HG02852 (cell line): ENCODE results near the gene XBP1.
"Not testable (repeated sequence)": the region's sequence is repeated elsewhere in the genome, so short reads cannot be mapped to it uniquely, and the experiment has no call there.

Experiments
- ATAC-seq: cut with Tn5 transposase; IDR thresholded peaks from one replicate; pipeline ENCODE4 v1.9.1; 2021; ENCODE audit warnings: mild to moderate bottlenecking, moderate library complexity; ENCODE audit not compliant: unreplicated experiment

XBP1 gene

DNA sequence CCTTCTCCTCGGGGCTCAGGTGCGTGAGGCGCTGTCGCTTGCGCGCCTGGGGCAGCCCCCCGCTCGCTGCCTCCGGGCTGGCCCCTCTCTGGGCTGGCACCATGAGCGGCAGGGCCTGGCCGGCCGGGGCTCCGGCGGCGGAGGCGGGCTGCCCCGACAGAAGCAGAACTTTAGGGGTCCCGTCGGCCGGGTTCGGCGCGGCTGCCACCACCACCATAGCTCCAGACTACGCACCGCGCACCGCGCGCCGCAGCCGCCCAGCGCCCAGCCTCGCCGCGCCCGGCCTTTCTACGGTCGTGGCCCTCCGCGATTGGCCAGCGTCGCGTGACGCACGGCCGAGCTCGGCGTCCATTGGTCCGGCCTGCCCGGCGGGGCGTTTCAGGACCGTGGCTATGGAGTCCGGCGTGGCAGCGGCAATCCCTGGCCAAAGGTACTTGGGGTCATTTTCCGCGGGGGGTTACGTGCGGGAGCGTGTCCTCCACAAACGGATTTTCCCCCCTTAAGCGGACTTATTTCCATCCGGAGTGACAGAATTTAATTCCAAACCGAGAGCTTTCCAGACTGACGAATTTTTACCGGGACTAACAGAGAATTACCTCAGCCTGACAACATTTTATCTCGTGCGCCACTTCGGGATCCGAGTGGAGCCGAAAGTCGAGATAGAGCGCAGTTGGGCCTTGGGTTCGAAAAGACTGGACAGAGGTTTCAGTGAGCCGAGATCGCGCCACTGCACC, at the start of gene XBP1:
Gene XBP1, minus strand, starts transcription at position 262 of the 734 bp plus-strand sequence.
- peak; percentile 89 for ATAC-seq

- ATAC-seq = no peak
Measured at GRCh38 chr22:28846994-28847393, 46.6 kb upstream of the XBP1 start.

GRCh38 chr22:28844277-28844676, 43.9 kb upstream of the XBP1 start:
- not testable (repeated sequence) for ATAC-seq

- ATAC-seq = no peak
Measured at GRCh38 chr22:28843633-28844032, 43.3 kb upstream of the XBP1 start.

GRCh38 chr22:28841111-28841510, 40.7 kb upstream of the XBP1 start:
- no peak for ATAC-seq

GRCh38 chr22:28838971-28839370, 38.6 kb upstream of the XBP1 start:
- ATAC-seq = no peak

DNA sequence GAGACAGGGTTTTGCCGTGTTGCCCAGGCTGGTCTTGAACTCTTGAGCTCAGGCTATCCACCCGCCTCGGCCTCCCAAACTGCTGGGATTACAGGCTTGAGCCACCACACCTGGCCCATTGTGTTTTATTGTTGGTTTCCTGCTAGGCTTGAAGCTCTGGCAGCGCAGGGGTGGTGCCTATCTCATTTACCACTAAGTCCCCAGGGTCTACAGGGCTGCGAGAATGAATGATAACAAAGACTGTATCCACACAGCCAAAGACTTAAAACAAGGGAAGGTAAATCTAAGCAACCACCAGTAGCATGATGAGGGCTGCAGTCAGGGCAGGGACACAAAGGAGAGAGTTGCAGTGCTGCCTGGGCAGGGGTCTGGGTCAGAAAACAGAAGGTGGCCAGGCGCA, 37.3 kb upstream of the XBP1 start:
- no peak for ATAC-seq

DNA sequence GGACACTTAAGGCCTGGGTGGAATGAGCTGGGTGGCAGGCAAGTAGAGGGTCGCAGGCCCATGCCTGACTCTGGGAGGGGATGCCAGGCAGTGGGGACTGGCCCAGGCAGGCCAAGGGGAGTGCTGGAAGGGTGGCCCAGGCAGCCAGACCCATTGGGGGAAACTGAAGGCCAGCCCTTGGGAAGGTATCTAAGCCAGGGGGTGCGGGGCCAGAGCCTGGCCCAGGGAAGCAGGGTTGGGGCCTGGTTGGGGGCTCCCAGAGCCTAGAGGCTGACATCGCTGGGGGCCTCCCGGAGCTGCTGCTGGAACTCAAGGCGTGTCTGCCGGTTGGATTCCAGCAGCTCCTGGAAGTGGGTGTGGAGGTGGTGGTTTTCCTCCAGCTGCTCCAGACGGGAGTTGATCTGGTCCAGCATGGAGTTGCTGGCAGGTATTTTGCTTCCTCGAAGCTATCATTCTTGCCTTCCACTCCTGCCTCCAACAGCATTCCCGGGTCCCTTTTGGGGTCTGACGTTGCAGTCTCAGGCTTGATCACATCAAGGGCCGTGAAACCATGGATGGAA, 35.3 kb upstream of the XBP1 start:
- ATAC-seq = no peak

DNA sequence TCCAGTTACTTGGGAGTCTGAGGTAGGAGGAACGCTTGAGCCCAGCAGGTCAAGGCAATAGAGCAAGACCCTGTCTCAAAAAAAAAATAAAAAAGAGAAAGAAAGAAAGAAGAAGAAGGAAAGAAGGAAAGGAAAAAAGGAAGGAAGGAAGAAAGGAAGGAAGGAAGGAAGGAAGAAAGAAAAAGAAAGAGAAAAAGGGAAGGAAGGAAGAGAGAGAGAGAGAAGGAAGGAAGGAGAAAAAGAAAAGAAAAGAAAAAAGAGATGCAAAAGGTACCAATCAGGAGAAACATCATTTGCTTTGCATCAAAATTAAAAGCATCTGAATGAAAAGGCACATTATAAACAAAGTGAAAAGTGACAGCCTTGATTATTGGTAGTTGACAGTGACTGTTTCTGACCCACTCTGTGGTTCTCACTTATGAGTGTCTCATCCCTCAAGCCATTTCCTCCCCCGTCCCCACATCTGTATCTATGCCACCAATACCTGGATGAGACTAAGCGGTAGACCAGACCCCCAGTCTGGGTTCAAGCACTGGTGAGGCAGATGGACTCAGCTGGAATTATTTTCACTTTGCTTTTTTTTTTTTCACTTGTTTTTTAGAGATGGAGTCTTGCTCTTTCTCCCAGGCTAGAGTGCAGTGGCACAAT, 33.0 kb upstream of the XBP1 start:
- ATAC-seq = no peak

- no peak for ATAC-seq
Measured at GRCh38 chr22:28832731-28833130, 32.4 kb upstream of the XBP1 start.

DNA sequence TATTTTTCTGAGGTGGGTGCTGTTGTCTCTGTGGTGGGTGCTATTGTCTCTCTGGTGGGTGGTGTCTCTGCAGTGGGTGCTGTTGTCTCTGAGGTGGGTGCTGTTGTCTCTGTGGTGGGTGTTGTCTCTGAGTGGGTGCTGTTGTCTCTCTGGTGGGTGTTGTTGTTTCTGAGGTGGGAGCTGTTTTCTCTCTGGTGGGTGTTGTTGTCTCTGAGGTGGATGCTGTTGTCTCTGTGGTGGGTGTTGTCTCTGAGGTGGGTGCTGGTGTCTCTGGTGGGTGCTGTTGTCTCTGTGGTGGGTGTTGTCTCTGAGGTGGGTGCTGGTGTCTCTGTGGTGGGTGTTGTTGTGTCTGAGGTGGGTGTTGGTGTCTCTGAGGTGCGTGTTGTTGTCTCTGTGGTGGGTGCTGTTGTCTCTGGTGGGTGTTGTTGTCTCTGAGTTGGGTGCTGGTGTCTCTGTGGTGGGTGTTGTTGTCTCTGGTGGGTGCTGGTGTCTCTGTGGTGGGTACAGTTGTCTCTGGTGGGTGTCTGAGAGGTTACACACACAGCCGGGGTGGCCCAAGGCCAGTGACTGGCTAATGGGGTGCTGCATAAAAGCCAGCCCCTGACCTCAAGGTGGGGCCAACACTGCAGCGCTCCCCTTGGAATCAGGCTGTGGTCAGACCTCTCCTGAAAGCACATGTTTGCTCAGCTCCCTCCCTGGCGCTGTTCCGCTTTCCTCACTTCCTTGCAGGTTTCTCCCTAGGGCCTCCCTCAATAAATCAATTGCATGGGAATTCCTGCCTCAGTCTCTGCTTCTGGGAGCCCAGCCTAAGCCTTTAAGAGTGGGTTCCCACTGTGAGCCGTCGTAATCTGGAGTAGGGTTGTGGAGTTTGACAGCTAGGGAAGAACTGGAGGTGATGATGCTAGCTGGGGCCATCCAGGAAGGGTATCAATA, 31.0 kb upstream of the XBP1 start:
- ATAC-seq = no peak

DNA sequence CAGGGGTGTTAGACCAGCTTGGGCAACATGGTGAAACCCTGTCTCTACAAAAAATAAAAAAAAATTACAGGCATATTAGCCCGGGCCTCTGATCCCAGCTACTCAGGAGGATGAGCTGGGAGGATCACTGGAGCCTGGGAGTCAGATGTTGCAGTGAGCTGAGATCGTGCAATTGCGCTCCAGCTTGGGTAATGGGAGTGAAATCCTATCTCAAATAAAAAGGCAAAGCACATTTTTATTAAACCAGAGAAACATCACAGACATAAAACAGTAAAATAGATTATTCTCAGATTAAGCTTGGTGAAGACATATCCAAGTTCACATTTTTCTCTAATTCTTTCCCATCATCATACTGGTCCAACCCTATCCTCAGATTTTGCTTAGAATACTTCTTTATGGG, 30.1 kb upstream of the XBP1 start:
- ATAC-seq = no peak

GRCh38 chr22:28829358-28830181, 29.2 kb upstream of the XBP1 start:
- no peak for ATAC-seq

- no peak for ATAC-seq
Measured at GRCh38 chr22:28826921-28827320, 26.6 kb upstream of the XBP1 start.

DNA sequence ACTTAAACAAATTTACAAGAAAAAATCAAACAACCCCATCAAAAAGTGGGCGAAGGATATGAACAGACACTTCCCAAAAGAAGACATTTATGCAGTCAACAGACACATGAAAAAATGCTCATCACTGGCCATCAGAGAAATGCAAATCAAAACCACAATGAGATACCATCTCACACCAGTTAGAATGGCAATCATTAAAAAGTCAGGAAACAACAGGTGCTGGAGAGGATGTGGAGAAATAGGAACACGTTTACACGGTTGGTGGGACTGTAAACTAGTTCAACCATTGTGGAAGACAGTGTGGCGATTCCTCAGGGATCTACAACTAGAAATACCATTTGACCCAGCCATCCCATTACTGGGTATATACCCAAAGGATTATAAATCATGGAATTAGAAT, 26.1 kb upstream of the XBP1 start:
- ATAC-seq = not testable (repeated sequence)

DNA sequence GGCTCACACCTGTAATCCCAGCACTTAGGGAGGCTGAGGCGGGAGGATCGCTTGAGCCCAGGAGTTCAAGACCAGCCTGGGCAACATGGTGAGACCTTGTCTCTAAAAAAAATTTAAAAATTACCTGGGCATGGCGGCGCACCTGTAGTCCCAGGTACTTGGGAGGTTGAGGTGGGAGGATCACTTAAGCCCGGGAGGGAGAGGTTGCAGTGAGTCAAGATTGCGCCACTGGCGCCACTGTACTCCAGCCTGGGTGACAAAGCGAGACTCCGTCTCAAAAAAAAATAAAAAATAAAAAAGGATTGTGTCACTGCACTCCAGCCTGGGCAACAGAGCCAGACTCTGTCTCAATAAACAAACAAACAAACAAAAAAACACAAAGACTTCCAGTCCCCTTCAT, 24.1 kb upstream of the XBP1 start:
- not testable (repeated sequence) for ATAC-seq

- no peak for ATAC-seq
Measured at GRCh38 chr22:28822930-28823551, 22.7 kb upstream of the XBP1 start.

DNA sequence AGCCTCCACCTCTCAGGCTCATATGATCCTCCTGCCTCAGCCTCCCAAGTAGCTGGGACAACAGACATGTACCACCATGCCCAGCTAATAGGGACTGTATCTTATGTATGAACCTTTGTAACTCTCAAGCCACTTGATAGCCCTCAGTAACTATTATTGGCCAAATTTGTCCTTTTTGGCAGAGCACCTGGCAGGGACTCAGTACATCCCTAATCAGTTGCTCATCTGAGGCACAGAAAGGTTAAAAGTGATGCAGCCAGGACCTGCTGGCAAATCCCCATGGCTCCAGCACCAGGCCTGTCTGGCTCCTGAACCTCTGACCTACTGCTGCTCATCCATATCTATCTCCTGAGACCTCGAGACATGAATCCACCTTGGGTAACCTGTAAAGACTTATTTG, 21.1 kb upstream of the XBP1 start:
- ATAC-seq = no peak

DNA sequence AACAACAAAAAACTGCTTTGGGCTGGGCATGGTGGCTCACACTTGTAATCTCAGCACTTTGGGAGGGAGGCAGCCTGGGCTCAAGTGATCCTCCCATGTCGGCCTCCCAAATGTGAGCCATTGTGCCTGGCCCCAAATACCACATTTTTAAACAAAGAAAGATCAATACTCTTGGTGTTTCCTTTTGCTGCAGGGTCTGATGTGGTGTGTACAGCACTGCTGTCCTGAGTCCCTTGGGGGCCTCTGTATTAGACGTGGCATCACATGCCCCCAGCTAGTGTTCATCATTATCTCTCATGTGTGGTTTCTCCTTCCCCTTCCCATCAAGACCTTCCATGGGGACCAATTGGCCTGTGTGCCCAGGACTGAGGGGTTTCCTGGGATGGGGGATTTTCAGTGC, 20.5 kb upstream of the XBP1 start:
- no peak for ATAC-seq
